Measurements from ENCODE around the gene TMEM132E. TPM values are rescaled to one million over a fixed set of nuclear protein-coding genes. Genes with fewer than 3 reads are reported as not detected.
"Not testable (repeated sequence)": the region's sequence is repeated elsewhere in the genome, so short reads cannot be mapped to it uniquely, and the experiment has no call there.

TMEM132E gene
- polyA plus RNA-seq (2013, experiment 1 of 2; ENCODE audit: insufficient read length), result 0.04 TPM
- 0.02 TPM for polyA plus RNA-seq (2013, experiment 2 of 2; ENCODE audit: insufficient read length)

- DNase-seq, result peak; percentile 6
Observed at GRCh38 chr17:34579017-34579946, at the start of gene TMEM132E. Gene TMEM132E, plus strand, starts transcription at chr17:34579582. Its CDS starts 1,495 bp downstream, at chr17:34581077.

DNA sequence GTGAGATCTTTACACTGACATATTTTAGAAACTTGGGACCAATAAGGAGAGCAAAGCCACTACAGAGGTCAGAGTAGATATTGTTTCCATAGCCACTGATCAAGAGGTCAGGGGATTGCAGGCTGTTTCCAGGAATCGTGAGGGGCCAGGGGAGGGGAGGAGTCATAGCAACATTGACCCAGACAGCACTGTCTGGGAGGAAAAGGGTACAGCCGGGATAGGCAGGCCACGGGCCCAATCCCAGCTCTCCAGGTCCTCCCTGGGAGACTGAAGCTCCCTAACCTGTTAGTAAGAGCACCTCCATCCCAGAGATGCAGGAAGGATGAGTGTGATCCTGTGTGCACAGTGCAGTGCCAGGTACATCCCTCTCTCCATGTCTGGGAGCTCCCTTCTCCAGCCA is 48.5 kb upstream of the TMEM132E start:
- no peak for DNase-seq

DNA sequence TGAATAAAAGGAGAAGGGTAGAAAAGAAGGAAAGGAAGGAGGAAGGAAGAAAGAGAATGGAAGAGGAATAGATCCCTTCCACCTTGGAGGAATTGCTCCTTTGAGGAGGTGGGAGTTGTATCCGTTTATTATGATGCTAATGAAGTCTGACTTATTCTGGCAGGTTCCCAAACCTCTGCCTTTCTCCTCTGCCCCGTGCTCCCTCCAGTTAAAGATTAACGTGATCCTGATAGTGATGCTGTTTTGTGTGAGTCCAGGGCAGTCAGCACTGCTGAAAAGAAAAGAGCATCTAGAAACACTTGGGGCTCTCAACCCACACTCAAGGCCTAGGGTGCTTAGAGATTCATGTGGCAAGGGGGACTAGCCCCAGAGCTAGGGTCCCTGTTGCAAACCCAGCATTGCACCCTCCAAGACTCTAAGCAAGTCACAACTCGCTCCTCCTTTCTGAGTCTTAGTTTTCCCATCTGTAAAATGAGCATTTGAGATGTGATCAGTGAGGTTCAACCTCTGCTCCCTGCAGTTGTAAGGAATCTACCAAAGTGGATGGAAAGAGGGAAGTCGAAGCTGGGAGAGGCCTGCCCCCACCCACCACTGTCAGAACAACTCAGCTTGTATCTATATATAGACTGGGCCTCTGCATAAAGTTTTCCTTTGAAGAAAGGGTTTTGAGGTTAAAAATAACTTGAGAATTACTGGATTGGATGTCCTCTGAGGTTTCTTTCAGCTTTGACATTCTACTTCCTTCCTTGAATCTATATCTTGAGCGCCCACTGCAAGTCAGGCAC is 46.9 kb upstream of the TMEM132E start:
- no peak for DNase-seq

DNA sequence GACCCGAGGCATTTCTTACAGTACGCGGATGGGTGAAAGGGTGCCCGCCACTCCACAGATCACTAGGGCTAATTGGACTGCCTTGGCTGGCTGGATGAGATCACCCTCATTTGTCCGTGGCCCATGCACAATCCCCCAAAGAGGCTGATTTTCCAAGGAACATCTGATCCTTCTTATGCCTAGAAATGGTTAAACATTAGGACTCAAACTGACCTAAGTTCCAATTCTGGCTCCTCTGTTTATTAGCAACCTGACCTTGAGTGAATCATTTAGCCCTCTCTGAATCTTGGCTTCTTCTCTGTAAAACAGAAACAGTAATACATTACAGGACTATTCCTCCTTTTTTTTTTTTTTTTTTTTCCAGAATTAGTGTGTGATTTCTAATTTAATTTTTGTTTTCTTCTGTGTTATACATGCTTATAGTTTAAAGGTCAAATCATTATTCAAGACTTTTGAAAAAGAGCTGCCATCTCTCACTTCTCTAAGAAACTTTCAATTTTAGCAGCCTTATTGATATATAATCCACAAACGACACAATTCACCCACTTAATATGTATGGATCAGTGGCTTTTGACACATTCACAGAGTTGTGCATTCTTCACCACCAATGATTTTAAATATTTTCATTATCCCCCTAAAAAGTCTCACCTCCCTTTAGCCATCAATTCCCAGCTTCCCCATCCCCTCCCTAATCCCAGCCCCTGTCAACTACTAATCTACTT is 45.4 kb upstream of the TMEM132E start:
- DNase-seq, result no peak

DNA sequence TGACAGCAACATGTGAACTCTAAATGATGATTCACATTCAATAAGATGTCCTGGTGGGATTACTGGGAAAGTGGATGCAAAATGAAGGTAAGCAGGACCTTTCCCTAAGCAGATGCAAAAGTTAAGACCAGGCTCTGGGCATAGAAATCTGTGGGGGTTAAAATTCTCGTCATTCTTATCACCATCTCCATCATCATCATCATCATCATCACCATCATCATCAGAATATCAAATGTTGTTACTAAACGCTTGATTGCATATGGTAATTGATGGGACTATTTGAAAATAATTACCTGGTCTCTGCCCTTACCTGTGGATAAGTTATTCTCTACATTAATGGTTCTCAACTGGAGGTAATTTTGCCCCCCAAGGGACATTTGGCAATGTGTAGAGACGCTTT is 41.9 kb upstream of the TMEM132E start:
- DNase-seq, result no peak

DNA sequence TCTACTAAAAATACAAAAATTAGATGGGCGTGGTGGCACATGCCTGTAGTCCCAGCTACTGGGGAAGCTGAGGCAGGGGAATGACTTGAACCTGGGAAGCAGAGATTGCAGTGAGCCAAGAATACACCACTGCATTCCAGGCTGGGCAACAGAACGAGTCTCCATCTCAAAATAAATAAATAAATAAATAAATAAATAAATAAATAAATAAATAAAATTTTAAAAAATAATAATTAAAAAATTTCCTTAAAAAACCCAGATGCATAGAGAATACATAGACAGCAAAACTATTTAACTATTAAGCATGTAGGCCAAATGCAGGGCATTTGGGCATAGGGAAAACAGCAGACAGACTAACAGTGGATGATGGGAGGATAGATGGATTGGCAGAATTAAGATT is 40.8 kb upstream of the TMEM132E start:
- DNase-seq, result not testable (repeated sequence)

DNA sequence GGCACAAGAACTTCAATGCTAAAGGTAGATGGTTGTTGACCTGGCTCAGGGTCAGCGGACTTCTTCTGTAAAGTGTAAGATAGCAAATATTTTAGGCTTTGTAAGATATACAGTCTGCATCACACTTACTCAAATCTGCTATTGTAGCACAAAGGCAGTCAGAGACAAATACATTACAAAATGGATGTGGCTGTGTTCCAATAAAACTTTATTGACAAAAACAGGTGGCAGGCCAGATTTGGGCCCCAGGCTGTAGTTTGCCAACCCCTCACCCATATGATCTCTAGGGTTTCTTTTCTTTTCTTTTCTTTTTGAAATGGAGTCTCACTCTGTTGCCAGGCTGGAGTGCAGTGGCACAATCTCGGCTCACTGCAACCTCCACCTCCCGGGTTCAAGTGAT is 39.5 kb upstream of the TMEM132E start:
- no peak for DNase-seq

DNA sequence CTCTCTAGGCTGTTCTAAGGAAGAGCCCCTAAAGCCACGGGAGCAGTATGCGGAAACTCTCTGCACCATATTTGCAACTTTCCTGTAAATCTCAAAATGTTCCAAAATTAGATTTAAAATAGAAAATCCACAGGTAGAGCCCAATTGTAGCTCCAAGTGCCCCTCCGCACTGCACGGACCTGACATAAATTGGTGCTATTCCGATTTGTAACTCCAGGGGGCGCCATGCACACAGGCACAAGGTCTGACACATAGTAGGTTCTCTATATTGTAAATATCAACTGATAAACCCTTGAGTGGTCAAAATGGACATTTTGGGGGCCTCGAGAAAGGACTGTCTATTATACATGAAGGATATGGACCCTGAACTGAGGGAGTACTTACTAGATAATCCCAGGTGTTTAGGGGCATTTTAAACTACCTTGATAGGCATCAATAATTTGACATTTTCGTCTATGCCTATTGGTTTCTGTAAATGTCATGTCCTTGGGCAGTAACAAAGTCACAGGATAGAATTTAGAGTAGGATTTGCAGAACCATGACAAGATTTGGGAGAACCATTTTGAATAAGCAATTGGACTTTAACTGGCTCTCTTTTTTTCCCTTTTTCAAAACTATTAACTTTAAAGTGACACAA is 36.6 kb upstream of the TMEM132E start:
- DNase-seq, result no peak

- no peak for DNase-seq
Observed at GRCh38 chr17:34547453-34548063, 31.8 kb upstream of the TMEM132E start.

DNA sequence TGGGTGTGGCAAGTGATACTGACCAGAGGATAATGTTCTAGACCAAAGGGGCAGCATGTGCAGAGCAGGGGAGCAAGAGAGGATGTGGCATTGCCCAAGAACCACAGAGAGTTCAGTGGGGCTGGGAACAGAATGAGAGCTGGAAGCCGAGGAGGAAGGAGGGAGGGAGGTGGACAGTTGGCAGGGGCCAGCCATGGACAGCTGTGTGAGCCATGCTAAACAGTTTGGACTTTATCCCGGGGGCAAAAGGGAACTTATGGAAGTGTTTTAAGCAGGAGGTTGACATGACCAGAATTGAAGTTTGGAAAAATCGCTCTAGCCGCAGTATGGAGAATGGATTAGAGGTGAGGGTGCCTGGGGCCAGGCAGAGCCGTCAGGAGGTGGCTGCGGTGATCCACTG is 29.4 kb upstream of the TMEM132E start:
- DNase-seq, result no peak

GRCh38 chr17:34553907-34554306 is 25.5 kb upstream of the TMEM132E start:
- no peak for DNase-seq

DNA sequence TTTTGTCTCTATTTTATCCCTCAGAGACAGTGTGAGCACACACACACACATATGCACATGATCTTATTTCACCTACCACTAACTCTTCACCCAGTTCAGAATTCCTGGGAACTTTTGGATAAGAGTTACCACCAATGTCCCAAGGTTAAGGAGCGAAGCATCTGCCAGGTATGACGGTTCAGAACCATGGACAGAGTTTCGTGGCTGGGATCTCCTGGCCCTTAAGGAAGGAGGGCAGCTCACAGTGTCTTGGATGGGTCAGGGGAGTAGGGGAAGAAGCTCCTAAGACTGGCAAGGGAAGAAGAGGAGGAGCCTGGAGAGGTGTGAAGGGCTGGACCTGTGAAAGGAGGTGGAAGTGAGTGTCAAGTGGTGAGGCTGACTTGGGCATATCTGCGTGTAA is 23.0 kb upstream of the TMEM132E start:
- DNase-seq, result peak; percentile 6

- DNase-seq, result no peak
Observed at GRCh38 chr17:34556931-34557330, 22.5 kb upstream of the TMEM132E start.

DNA sequence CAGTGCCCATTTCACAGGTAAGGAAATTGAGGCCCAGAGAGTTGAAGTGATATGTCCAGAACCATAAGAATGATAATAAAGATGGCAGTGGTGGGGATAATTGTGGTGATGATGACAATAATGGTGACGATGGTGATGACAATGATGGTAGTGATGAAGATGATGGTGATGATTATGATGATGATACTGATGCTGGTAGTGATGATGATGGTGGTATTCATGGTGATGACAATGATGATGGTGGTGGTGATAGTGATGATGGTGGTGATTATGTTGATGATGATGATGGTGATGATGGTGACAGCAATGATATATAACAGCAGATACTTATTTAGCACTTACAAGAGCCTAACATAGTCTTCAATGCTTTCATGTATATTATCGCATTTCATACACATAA is 18.1 kb upstream of the TMEM132E start:
- no peak for DNase-seq

DNA sequence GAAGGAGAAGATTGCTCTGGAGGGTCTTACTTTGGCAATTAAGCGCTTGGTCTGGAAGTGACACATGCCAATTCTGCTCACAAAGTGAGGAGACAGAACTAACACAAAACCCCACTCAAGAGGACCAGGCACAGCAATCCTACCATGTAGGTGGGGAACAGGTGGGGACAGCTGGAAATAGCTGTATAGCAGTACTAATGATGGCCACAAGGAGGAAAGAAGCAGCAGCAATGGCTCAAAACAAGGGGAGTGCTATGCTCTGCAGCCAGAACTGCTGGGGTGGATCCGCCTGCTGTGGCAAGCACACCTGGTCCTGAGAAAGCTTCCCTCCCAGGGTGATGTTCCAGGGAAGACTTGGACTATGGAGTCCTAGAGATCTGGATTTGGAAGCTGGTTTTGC is 17.0 kb upstream of the TMEM132E start:
- no peak for DNase-seq

DNA sequence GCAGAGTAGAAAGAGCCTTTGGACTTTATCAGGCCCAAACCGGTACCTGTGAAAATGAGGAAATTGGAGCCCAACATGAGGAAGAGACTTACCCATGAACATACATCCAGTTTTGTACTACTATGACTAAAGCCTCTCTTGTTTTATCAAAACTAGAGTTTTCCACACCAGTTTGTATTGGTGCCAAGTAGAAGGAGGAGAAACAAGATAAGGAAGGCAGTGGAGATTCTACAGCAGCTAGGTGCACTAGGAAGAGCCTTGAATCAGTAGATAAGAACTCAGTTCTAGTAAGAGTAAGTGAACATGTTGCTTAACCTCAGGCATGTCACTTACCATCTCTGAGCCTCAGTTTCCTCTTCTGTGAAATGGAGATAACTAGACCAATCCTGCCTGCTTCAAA is 13.7 kb upstream of the TMEM132E start:
- no peak for DNase-seq

GRCh38 chr17:34566201-34566600 is 13.2 kb upstream of the TMEM132E start:
- DNase-seq, result no peak

DNA sequence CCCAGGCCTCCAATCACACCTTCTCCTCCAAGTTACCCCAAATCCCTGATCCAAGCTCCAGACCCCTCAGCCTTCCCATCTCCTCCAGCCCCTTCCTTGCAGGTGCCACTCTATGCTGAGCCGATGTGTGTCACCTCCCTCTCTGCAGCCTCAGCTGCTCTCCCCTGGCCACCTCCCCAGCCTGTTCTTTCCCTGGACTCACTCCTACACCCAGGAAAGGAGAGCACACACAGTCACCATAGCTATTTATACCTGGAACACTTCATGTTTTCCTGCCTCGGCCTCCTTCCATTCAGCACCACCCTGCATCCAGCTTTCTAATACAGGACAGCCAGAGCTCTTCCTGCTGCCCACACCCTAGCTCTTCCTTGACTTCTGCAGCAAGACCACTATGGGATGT is 12.5 kb upstream of the TMEM132E start:
- DNase-seq, result no peak

GRCh38 chr17:34567691-34568465 is 11.5 kb upstream of the TMEM132E start:
- DNase-seq, result peak; percentile 28

- no peak for DNase-seq
Observed at GRCh38 chr17:34568953-34569352, 10.4 kb upstream of the TMEM132E start.

DNA sequence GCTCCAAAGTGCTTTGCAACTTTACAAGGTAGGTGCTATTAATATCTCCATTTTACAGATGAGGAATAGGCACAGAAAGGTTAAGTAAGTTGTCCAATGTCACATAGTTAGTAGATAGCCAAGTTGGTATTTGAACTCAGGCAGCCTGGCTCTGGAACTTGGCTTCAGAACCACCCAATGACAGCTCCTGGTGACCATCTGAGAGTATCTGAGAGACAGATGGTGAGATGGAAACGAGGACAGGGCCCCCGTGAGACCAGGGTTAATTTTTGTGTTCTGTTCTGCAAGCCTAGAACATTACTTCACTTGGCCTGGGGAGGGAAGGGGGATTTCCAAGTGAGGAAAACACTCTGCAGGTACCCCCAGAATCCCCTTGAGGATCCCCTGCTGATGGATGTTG is 9.8 kb upstream of the TMEM132E start:
- DNase-seq, result no peak
